Hematopoietic multipotent progenitor cell treated with erythropoietin and hydrocortisone succinate and interleukin-3 and kit ligand, for 17 days (in vitro differentiated cells): ENCODE data around the gene AGAP1.
A peak's percentile ranks its signal among the peaks of the same experiment; 100 is the strongest.
"Not testable (repeated sequence)": the region's sequence is repeated elsewhere in the genome, so short reads cannot be mapped to it uniquely, and the experiment has no call there.

Source experiments
- DNase-seq: peaks from one replicate; pipeline ENCODE4 v3.0.0-alpha.2; 2015; ENCODE audit warnings: low spot score

The AGAP1 gene

DNA sequence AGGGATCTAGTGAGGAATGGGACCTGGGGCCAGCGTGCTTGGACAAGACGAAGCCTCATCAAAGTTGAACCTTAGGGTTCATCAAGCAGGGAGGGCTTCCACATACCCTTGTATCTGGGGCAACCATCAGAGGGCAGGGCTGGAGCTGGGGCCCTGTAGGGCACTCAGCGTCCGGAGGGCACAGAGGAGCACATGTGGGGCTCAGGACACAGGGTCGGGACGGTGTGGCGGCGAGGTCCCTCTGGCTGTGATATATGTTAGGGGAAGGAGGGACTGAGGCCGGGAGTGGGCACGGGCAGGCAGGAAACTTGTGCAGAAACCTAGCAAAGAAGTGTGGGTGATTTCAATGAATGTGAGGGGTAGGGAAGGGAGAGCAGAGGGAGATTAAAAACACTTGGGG is 244.0 kb downstream of the AGAP1 start:
- no peak for DNase-seq

GRCh38 chr2:235739704-235740415 is 246.0 kb downstream of the AGAP1 start:
- DNase-seq: no peak

GRCh38 chr2:235740821-235741220 is 247.0 kb downstream of the AGAP1 start:
- no peak for DNase-seq

- DNase-seq: no peak
Measured at GRCh38 chr2:235744161-235744560, 250.3 kb downstream of the AGAP1 start.

GRCh38 chr2:235745597-235745996 is 251.8 kb downstream of the AGAP1 start:
- DNase-seq: peak; percentile 54

DNA sequence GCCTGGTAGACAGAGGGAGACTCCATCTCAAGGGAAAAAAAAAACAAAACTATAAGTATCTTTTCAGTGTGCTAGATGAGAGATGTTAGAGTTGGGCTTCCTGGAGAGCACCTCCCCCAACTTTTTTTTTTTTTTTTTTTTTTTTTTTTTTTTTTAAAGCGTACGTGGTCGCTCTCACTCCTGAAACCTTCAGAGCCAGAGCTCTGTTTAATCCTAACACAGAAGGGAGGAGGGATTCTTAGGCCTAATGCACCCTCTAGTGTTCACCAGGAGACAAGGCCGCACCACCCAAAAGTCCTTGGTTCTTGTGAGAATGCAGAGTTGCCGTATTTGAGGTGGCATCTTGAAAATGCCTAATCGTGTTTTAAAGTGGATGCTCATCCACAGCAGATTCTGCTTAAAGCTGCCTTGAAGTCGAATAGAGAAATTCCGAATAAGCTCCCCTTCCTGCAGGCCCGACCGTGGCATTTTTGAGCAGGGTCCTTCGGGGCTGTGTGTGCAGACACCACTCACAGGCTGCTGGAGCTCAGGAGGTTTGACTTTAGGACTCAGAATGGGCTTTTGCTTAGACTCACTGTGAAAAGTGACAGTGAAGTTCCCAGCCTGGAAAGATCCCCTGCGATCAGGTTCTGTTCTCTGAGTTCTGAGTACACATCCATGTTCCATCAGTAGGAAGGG is 252.6 kb downstream of the AGAP1 start:
- peak; percentile 80 for DNase-seq

DNA sequence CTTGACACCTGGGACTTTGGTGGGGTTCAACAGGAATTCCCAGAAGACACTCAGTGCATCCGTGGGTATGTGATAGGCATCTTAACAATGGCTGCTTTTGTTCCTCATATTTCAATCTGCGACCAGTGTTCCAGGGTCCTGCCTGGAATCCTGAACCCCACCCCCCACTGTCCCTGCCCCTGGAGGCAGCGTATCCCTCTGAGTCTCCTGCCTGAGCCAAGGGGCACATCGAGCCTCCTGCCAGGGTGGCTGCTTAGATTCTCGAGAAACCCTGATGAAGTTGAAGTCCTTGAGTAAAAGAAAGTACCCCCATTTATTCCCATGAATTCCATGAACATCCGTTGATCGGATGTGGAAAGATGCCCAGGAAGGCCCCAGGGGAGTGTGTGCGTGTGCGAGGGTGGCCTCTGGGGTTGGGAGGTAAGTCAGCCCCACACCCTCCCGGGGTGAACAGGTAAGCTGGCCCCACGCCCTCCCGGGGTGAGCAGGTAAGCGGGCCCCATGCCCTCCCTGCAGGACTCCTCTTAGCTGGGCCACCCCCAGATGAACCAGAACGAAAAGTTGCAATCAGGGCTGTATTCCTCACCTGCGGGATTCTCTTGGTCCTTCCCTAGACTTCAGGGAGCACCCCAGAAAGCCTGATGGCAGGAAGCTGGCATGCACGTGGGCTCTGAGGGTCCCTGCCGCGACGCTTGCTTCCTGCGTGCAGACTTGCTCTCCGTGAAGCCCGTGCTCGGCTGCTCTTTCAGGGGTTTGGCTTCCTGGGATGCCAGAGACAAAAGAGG is 253.3 kb downstream of the AGAP1 start:
- no peak for DNase-seq

GRCh38 chr2:235747786-235748091 is 253.9 kb downstream of the AGAP1 start:
- DNase-seq: no peak

GRCh38 chr2:235749121-235749770 is 255.4 kb downstream of the AGAP1 start:
- no peak for DNase-seq

DNA sequence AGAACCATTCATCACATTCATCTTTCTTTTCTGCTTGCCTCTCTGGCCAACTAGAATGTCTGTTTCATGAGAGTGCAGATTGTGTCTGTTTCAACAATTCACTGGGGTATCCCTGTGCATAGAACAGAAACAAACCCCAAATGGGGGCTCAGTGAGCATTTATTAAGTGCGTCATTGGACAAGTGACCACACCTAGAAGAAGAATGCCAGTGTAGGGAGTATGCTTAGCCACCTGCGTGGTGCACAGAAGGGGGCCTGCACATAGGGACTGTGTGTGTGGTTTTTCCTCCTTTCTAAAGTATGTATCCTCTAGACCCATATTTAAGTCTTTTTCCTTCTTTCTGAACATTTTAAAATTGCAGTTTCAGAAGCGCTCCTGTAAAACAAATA is 255.9 kb downstream of the AGAP1 start:
- no peak for DNase-seq

DNA sequence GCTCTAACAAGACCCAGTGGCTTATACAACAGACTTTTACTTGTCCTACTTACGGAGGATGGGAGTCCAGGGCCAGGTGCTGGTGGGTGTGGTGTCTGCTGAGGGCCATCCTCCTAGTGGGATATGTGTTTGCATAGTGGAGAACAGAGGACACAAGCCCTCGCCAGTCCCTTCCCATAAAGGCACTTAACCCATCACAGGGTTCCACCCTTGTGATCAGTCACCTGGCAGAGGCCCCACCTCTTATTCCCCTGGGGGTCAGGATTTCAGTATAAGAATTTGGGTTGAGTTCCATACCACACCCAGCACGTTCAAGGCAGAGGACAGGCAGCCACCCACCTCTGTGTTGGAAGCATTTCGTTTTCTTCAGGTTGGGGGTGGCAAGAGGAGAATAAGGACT is 259.0 kb downstream of the AGAP1 start:
- no peak for DNase-seq

GRCh38 chr2:235754357-235755207 is 260.7 kb downstream of the AGAP1 start:
- no peak for DNase-seq

GRCh38 chr2:235756491-235756890 is 262.6 kb downstream of the AGAP1 start:
- DNase-seq: no peak

DNA sequence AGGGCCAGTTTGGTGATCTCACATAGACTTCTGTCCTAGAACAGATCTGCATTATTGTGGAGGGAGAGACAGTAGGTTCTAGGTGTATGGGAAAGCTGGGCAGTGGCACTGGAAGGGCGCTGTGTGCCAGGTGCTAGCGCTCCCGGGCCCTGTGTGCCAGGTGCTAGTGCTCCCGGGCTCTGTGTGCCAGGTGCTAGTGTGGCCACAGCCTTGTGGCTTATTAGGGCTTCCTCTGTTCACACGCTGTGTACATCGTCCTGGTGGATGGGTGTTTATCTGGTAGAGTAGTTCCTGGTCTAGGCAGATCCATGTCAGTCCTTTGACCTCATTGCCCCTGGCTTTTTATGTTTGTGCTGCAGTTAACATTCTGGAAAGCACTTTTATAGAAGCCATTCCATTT is 263.4 kb downstream of the AGAP1 start:
- no peak for DNase-seq

- no peak for DNase-seq
Measured at GRCh38 chr2:235757640-235758039, 263.8 kb downstream of the AGAP1 start.

- DNase-seq: no peak
Measured at GRCh38 chr2:235762832-235763598, 269.2 kb downstream of the AGAP1 start.

DNA sequence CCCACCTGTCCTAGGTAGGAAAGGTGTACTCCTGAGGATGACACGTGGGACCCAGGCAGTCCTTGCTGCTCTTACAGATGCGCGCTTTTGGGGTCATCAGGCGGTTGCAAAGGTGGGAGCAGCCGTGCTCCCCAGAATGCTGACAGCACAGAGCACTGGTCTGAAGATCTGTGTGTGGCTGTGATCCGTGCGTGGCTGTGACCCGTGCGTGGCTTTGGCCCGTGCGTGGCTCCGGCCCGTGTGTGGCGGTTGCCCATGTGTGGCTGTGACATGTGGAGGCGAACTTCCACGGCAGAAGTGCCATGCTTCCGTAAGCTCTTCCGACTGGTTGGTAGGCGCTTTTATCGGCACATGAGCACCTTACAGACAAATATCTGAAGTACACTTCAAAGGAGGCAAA is 270.0 kb downstream of the AGAP1 start:
- DNase-seq: no peak

GRCh38 chr2:235764478-235764877 is 270.6 kb downstream of the AGAP1 start:
- not testable (repeated sequence) for DNase-seq

DNA sequence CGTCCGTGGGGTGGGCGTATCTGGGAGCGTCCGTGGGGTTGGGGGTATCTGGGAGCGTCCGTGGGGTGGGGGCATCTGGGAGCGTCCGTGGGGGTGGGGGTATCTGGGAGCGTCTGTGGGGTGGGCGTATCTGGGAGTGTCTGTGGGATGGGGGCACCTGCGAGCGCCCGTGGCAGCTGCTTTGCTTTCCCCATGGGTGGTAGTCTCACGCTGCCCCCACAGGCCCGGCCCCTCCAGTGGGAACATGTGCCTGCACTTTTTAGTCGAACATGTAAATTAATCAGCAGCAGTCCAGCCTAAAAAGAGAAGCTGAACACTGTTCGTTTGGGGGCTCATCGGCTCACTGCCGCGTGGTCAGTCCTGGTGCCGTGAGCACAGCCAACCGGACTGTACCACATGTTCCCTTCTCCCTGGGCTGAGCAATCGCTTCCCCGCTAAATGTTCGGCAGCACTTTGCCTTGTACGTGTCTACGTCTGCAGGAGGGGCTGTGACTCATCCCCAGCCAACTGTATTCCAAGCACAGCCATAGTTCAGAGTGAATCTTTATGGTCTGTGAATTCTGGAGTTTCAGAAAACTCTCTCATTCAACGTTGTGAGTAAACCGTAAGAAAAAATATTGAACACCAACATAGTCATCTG is 271.5 kb downstream of the AGAP1 start:
- no peak for DNase-seq

DNA sequence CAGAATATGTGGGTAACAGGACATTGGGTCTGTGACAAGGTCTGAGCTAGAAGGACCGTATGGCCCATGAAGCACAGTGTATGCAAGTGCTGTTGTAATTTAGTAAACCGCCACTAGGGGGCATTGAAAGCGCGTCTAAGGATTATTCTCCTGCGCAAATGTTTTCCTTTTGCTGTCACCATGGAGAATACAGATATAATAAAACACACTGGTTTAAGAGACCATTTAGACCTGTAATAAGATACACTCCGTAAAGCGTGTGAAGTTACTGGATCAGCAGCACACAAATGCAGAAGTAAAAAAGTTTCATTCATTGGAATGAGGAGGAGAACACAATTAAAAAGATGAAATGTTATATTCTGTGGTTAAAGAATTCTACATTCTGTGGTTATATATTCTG is 272.4 kb downstream of the AGAP1 start:
- DNase-seq: peak; percentile 75

GRCh38 chr2:235768606-235769005 is 274.8 kb downstream of the AGAP1 start:
- no peak for DNase-seq
